ENCODE measurements around the gene SCART1.
"Not testable (repeated sequence)": the region's sequence is repeated elsewhere in the genome, so short reads cannot be mapped to it uniquely, and the experiment has no call there.

Gene SCART1

DNA sequence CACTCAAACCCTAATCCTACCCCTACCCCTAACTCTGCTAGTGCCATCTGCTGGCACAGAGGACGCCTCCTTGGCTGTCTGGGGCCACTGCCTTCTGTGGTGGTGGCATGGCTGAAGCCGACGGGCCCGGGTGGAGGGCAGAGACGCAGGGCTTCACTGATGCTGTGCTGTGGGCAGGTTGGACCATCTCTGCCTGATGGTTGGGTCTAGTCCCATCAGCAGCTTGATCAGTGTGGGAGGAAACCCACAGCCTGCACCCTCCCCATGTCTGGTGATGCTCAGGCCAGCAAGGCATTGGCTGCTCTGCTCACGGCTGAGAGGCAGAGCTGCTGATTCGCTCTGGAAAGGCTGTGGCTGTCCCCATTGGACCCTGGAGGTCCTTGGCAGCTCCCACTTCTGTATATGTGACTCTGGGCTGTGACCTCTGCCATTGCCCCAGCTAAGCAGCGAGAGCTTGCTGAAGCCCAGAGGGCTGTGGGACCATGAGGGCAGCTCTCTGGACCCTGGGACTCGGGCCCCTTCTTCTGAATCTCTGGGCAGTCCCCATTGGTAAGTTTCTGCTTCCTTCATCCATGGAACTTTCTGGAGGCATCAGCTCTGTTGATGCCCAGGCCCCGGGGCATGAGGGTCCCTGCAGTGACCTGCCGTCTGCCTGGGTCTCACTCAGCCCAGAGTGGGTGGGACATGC lies at the start of gene SCART1:
Gene SCART1, plus strand, starts transcription at position 430 of the 688 bp plus-strand sequence. Its CDS starts 53 bp downstream, at position 483.
- no peak for DNase-seq (ENCODE audit: low read depth, low spot score)

DNA sequence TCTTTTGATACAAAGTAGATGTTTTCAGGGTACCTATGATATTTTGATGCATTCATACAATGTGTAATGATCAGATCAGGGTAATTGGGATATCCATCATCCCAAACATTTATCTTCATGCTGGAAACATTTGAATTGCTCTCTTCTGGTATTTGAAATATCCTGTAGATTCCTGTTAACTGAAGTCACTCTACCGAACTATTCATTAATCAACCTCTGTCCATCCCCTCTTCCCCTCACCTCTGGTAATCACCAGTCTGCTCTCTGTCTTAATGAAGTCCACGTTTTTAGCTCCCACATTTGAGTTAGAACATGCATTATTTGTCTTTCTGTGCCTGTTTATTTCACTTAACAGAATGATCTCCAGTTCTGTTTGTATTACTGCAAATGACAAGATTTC lies 48.5 kb upstream of the SCART1 start:
- DNase-seq (ENCODE audit: low read depth, low spot score): no peak

DNA sequence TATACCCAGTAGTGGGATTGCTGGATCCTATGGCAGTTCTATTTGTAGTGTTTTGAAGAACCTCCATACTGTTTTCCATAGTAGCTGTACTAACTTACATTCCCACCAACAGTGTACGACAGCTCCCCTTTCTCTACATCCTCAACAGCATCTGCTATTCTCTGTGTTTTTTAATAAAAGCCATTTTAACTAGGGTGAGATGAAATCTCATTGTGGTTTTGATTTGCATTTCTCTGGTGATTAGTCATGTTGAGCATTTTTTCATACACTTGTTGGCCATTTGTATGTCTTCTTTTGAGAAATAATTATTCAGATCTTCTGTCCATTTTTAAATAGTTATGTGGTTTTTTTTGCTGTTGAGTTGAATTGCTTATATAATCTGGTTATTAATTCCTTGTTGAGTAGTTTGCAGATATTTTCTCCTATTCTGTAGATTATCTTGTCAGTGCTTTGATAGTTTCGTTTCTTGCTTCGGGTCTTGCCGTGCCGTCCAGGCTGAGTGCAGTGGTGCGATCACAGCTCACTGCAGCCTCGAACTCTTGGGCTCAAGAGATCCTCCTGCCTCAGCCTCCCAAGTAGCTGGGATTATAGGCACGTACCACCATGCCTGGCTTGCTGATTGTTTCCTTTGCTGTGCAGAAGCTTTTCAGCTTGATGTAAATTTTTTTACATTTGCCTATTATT lies 47.8 kb upstream of the SCART1 start:
- DNase-seq (ENCODE audit: low read depth, low spot score): no peak

DNA sequence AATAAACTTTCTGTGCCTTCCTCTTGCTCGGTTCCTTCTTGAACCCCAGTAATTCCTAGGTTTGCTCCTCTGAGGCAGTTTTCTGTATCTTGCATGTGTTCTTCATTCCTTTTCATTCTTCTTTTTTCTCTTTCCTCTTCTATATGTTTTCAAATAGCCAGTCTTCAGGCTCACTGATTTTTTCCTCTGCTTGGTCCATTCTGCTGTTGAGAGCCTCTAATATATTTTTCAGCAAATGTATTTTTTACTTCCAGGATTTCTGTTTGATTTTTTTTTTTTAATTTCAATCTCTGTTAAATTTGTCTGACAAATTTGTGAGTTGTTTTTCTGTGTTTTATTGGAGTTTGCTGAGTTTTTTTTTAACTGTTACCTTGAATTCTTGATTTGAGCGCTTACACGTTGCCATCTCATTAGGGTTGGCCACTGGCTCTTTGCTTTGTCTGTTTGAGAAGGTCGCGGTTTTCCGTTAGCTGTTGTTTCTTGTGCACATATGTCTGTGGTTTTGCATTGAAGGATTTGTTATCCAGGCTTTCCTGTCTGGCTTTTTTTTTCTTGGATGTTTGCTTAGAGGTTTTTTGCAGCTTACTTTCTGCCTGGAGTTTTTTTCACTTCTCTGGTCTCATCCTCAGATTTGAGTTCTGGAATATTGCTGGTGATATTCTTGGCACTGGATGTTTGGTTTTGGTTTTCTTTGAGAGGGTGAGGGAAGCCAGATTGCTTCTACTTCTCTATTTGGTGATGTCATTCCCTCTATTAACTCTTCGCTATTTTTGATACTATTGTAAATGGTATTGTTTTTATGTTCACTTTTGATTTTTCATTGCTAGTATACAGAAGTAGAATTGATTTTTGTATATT lies 42.0 kb upstream of the SCART1 start:
- no peak for DNase-seq (ENCODE audit: low read depth, low spot score)

DNA sequence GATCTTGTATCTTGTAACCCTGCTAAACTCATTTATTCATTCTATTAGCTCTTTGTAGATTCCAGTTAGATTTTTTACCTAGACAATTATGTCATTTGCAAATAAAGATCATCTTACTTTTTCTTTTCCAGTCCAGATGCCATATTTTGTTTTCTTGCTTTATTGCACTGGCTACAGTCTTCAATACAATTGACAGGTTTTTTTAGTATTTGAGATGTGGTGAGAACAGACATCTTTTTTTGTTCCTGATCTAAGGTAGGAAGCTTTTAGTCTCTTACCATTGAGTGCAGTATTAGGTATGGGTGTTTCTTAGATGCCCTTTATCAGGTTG lies 41.4 kb upstream of the SCART1 start:
- DNase-seq (ENCODE audit: low read depth, low spot score): no peak

DNA sequence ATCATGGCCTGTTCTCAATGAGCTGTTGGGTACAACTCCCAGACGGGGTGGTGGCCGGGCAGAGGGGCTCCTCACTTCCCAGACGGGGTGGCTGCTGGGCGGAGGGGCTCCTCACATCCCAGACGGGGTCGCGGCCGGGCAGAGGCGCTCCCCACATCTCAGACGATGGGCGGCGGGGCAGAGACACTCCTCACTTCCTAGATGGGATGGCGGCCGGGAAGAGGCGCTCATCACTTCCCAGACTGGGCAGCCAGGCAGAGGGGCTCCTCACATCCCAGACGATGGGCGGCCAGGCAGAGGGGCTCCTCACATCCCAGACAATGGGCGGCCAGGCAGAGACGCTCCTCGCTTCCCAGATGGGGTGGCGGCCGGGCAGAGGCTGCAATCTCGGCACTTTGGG lies 39.3 kb upstream of the SCART1 start:
- DNase-seq (ENCODE audit: low read depth, low spot score): not testable (repeated sequence)

DNA sequence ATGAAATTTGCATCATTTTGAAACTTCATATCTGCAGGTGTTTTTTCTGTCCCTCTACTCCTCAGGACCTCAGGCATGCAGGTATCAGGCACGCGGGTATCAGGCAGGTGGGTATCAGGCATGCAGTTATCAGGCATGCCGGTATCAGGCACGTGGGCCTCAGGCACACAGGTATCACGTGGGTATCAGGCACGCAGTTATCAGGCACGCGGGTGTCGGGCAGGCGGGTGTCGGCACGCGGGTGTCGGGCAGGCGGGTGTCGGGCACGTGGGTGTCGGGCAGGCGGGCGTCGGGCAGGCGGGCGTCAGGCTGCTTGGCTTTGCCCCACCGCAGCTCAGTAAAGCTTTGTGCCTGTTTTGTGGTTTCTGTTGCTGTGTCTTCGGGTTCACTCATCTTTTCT lies 38.0 kb upstream of the SCART1 start:
- DNase-seq (ENCODE audit: low read depth, low spot score): no peak

DNA sequence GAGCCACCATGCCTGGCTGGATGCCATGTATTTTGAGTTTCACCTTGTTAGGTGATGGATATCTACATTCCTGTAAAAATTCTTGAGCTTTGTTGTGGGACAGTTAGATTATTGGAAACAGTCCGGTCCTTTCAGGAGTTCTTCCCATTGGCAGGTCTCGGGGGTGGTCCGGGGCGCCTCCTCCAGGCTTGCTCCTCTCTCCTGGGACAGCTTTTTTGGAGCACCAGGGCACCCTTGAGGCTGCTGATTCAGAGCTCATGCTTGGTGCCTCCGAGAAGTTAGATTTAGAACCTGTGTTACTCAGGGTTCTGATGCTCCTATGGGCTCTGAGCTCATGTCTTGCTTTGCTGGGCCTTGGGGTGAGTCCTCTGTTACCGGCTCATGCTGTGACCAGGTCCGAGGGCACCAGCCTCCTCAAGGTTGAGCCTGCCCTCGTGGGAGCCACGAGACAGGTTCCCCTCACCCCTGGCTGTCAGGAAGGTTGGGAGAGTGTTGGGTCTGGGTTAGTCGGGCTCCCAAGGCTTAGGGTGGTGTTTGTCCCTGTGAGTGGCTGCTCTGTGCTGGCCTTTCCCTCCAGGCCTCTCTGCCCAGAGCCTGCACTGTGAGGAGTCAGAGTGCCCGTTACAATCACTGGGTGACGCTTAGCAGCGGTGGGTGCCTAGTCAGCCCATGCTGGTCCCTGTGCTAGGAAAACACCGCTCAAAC lies 35.3 kb upstream of the SCART1 start:
- no peak for DNase-seq (ENCODE audit: low read depth, low spot score)

DNA sequence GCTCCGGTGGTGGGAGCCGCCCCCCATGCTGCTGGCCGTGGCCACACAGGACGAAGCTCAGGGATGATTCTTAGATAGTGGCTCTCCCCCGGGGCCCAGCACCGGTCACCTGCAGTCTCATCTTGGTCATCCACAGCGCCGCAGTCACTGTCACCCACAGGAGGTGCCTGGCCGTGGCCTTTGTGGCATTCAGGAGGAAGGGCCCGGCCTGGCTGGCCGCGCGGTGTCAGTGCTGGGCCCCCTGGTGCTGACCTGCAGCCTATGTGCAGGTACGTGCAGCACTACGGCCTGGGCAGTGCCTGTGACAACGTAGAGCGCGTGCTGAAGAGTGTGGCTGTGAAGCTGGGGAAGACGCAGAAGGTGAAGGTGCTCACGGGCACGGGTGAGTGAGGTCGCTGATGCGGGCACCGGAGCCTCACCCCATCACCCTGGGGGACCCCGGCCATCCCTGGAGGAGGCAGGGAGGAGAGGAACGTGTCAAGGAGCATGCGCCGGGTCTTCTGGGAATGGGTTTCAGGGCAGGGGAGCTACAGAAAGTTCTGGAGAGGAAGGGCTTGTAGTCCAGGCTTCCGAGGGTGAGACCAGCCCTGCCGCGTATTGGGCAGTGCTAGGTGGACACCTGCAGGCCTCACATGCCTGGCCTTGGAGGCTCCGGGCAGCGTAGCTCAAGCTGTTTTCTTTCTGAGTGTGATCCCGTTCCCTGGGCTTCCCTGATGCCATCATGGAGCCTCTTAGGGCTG lies 34.4 kb upstream of the SCART1 start:
- no peak for DNase-seq (ENCODE audit: low read depth, low spot score)

DNA sequence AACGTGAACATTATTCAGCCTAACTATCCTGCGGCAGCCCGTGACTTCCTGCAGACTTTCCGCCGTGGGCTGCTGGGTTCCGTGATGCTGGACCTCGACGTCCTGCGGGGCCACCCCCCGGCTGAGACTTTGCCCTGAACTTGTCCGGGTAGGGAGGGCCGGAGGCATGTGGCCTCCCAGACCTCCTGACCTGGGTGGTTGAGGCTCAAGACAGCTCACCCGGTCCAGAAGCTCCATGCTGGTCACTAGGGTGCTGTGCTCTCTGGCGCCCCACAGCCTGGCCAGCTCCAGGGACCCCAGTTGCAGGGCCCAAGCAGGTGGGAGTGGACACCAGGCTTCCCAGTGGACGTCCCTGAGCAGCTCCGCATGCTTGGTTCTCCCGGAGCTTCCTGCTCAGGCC lies 33.7 kb upstream of the SCART1 start:
- no peak for DNase-seq (ENCODE audit: low read depth, low spot score)

DNA sequence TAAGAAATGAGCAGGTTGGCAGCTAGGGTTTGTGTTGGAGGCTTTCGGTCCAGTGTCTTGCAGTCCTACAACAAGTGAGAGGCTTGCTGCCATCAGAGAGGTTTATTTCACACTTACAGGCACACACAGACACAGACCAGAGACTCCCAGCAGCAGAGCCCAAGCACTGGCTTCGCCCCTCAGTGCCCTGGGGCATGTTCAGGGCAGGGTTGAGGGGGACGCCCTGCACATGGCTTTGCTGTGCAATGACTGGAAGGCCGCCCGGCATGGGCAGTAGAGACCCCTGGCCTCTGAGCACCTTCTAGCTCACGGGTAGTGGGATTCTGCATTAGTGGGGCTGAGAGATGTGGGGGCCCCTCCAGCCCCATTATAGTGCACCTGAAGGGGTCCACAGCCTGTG lies 33.2 kb upstream of the SCART1 start:
- DNase-seq (ENCODE audit: low read depth, low spot score): no peak

DNA sequence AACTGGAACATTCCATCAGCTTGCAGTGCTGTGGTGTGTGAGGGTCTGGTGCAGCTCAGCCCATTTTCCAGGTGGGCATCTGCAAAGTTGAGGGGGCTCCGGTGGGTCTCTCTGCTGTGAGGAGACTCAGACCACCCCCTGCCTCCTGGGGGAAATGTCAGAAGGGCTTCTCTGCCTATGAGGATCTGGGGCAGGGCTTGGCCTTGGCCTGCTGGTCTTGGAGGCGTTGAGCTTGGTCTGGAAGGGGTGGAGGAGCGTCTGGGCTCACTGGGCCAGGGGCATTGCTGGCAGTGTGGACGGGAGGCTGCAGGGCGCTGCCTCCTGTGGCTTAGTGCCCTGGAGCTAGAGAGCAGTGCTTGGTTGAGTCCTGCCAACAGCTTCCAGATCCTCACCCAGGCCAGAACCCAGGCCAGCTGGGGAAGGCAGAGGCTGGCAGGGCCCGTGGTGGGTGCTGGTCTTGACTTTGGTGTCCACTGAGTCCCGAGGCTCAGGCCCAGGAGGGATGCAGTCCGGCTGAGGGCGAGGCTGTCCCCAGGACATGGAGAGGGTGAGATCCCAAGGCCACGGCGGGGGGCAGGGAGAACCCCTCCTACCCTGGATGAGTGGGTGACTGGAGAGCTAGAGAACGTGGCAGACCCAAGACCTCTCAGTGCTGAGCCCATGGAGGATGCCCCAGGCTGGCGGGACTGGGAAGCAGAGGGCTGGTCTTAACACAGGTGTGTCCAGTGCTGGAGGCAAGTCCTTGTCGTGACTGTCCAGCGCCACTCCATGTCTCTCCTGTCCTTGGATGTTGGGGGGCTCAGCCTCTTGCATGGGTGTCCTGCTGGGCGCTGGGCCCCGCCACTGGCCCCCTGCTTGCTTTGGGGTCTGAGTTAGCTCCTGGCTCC lies 32.2 kb upstream of the SCART1 start:
- DNase-seq (ENCODE audit: low read depth, low spot score): no peak

DNA sequence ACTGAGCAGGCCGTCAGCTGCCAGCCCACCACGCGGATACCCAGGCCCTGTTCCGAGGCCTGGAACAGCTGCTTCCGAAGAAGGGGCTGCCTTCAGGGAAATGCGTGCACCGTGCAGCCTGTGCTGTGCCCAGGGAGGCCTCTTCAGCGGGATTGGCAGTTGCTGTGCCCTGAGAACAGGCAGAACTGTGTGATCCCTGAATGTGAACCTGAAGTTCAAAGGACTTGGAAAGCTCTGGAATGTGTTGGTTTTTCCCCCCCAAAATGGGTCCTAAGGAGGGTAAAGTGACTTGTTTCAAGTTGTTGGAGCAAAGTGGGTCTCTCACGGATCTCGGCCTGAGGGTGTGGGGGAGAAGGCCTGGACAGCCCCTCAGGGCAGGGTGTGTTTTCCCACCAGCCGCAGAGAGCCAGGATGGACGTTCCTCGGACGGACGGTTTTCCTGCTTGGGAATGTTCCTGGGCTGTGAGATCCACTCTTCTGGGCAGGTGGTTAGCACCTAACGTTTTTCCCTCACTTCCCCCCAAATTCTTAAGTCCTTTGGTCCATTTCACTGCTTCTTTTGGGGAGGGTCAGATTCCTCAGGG lies 31.4 kb upstream of the SCART1 start:
- no peak for DNase-seq (ENCODE audit: low read depth, low spot score)

DNA sequence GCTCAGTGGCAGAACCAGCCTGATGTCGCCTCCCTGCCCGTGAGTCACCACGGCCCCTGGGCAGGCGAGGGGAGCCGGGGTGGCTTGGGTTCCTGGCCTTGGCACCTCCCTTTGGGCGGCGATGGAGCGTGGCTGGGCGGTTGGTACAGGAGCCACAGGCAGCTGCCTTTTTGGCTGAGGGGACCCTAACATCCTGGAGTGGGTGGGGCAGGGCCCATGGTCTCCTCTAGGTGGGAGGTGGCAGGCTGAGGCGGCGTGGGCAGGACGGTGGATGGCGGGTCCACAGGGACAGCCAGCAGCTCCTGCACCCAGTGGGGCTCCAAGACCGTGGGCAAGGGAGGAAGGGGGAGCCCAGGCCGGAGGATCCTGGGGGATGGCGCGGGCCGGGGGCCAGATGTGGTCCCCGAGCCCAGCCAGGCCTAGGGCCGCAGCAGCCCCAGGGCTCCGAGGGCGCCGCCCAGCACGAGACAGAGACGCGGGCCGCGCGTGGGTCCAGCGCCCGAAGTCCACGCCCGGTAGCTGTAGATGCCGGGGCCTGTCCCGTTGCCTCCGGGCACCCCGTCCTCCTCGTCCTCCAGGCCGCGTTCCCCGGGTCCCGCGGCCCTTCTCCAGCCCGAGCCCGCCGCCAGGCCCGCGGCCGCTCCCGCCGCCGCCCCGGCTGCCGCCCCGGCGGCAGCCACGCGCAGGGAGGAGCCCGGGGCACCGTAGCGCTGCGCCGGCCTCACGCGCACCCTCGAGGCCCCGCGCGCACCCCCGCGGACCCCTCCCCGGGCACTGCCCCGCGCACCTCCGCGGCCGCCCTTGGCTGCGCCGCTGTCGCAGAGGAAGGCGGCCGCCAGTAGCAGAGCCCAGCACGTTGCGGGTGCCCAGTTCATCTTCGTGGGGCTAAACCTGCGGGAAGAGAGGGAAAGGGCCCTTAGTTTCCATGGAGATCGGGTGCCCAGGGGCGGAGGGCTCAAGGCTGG lies 30.7 kb upstream of the SCART1 start:
- DNase-seq (ENCODE audit: low read depth, low spot score): no peak

DNA sequence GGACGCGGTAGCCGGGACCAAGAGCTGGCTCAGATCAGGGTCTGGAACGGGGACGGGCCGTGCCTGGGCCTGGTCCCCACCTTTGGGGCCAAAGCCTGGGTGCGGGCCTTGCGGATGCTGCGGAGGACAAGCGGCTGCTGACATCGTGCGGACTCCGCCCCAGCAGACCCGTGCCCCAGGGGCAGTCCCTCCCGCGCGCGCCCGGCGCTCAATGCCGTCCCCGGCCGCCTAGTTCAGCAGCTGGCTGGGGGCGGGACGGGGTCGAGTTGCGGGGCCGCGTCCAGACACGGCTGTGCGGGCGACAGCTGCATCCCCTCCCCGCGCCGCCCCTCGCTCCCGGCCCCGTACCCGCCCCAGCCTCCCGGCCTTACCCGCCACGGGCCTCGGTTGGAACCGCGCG lies 29.6 kb upstream of the SCART1 start:
- not testable (repeated sequence) for DNase-seq (ENCODE audit: low read depth, low spot score)

DNA sequence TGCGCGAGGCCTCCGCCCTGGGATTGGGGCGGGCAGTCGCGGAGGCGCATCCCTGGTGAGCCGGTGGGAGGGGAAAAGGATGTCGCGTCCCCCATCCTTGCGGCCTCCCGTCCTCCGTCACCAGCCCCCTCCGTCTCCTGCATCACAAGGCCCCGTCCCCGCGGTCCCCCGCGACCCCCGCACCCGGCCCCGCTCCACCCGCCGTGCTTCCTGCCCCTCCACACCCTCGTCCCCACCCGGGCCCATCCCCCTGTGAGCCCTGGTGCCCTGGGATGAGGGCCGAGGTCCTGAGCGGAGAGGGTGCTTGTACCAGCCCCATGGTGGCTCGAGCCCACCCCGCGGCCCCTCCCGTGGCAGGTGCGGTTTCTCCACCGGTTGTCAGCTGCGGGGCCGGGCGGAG lies 29.1 kb upstream of the SCART1 start, which contains the start of gene SPRN:
Gene SPRN, minus strand, starts transcription at position 25 of the 400 bp plus-strand sequence. CDS start 944 bp downstream, outside the sequence.
- not testable (repeated sequence) for DNase-seq (ENCODE audit: low read depth, low spot score)

DNA sequence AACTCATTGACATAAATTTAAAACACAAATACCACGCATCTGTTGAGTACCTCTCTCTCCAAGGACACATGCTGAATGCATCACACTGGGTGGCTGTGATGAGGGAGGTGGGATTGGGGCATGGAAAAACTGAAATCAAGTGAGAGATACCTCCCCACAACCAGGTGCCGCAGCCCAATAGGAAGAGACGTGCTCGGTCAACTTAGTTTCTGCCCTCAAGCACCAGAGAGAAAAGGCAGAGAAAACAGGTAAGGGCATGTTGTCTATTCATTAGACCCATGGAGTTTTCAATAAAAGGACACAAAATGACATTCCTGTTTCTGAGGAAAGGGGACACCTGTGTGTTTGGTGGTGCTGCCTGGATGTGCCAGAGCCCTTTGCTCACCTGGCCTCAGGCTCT lies 24.2 kb upstream of the SCART1 start:
- DNase-seq (ENCODE audit: low read depth, low spot score): not testable (repeated sequence)

DNA sequence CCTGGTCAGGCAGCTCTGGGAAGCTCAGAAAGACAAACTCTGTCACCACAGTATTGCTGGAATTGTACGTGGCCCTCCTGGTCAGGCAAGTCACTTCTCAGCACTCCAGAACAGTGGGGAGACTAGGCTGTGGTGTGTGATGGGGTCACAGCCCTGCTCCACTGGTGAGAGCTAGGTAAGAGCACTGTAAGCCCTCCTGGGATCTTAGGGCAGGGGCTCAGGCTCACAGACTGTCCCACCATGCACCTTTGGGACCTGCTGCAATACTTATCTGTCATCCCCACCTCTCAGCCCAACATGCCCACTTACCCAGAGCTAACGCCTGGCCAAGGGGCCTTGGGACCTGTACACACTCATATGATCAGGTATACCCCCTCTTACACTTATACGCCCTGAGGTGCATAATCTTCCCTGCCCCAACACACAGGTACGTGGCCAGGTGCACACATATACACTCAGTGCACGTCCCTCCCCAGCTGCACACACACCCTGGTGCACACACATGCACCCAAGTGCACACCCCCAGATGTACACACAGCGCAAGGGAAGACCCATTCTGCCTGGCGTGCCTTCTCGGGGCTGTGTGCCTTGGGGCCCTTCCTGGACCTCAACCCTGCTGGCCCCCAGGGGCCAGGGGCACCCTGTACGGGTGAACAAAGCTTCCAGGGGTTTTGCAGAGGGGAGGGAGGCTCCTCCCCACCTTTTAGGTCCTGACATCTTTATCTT lies 21.7 kb upstream of the SCART1 start:
- DNase-seq (ENCODE audit: low read depth, low spot score): not testable (repeated sequence)
